ENCODE data around the gene C10orf67. TPM values are rescaled to one million over a fixed set of nuclear protein-coding genes. Genes with fewer than 3 reads are reported as not detected.

C10orf67 gene
- total RNA-seq, 1 experiment from 2014 or later: not detected

DNA sequence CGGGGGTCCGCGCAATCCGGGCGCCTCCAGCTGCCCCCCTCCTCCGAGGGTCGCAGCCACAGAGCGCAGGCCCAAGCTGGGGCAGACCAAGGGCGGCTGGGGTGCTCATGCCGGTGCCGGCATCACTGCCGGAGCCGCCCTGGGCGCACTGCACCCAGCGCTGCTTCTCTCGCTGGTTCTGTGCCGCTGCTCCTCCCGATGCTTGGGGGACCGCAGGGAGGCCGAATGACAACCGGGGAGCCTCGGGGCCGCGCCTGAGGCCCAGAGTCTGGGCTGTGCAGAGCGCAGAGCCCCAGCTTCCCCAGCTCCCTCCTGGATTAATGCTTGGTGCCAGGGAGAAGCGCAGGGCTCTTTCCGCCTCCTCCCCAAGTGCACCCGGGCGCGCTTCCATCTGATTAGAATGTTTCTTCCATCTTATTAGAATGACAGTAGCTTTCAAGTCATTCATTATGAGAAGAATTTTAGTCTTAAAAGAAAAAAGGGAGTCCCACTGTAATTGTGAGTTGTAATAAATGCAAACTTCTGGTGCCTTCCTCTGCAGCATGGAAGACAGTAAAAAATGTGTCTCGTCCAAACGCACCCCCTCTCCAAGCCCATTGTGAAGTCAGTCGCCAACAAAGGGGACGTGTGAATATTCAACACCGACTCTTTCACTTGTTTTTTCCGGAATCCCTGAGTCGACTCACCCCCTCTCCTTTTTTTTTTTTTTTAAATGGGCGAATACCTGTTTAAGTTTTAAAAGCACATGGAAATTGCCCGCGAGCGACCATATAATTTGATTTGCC lies 172.0 kb downstream of the C10orf67 start:
- no peak overlapping the region for H3K14ac ChIP-seq (ENCODE audit: insufficient read depth, low read length)
- no peak overlapping the region for H3K56ac ChIP-seq (ENCODE audit: insufficient read length, low read depth, low read length)
- peaks cover 86% of the 10 kb centered on the region for H3K27me3 ChIP-seq (ENCODE audit: insufficient read depth, low read length)
- peaks cover 5 to 15% of the 10 kb centered on the region in 2 experiments for H3K4me1 Mint-ChIP-seq
- no peak for TF ChIP-seq CTCF (conservative IDR thresholded peaks at IDR 0.05)
- no peak for DNase-seq
- no peaks in the 10 kb centered on the region for H3K36me3 Mint-ChIP-seq (ENCODE audit: insufficient read depth in 1 of 3, low read depth in 3 of 3)
- H2BK5ac ChIP-seq (ENCODE audit: insufficient read length, low read length): no peak overlapping the region
- no peak overlapping the region for H4K5ac ChIP-seq (ENCODE audit: insufficient read length, low read depth, low read length)
- peaks cover 8% of the 10 kb centered on the region for H3K23me2 ChIP-seq (ENCODE audit: insufficient read length, low read depth, low read length, poor library complexity, severe bottlenecking)
- H3T11ph ChIP-seq (ENCODE audit: low read length): no peak overlapping the region
- peak overlapping the region; percentile 54 to 75 for H3K4me3 Mint-ChIP-seq
- no peaks in the 10 kb centered on the region for H3K9me3 ChIP-seq (ENCODE audit: control insufficient read depth, low read depth, low read length)
- WGBS (ENCODE audit: extremely low coverage, insufficient read length, low lambda C conversion rate): no CpG with 5 or more reads among the region's 41 CpGs
- H3K27ac ChIP-seq (ENCODE audit: insufficient read length, low read depth, low read length): no peak overlapping the region
- H3K79me2 ChIP-seq (ENCODE audit: insufficient read depth, low read length): no peaks in the 10 kb centered on the region
- no peak overlapping the region for H2BK120ac ChIP-seq (ENCODE audit: low read depth, low read length, poor library complexity, severe bottlenecking)
- no peak overlapping the region for H2AFZ ChIP-seq (ENCODE audit: low read length)
- no peak overlapping the region for H4K91ac ChIP-seq (ENCODE audit: insufficient read length, low read depth, low read length)
- H3K27me3 Mint-ChIP-seq (ENCODE audit: low read depth): peaks cover 97% of the 10 kb centered on the region
- peak overlapping the region; percentile 36 for H3K4me2 ChIP-seq (ENCODE audit: insufficient read depth, insufficient read length, low read length)
- H2BK12ac ChIP-seq (ENCODE audit: insufficient read length, low read depth, low read length): no peak overlapping the region
- no peak overlapping the region for H3K4ac ChIP-seq (ENCODE audit: low read depth, low read length)
- H4K20me1 ChIP-seq (ENCODE audit: control insufficient read depth, insufficient read depth, insufficient read length): no peaks in the 10 kb centered on the region
- H3K23ac ChIP-seq (ENCODE audit: insufficient read length, low read depth, low read length): no peak overlapping the region
- no peaks in the 10 kb centered on the region for H3K79me1 ChIP-seq (ENCODE audit: insufficient read depth, low read depth, low read length, poor library complexity, severe bottlenecking)
- no peak overlapping the region for H2BK15ac ChIP-seq (ENCODE audit: low read depth, low read length)
- no peak overlapping the region for H2AK5ac ChIP-seq (ENCODE audit: insufficient read length, low read length)
- no peak overlapping the region for H4K8ac ChIP-seq (replicated peaks; ENCODE audit: insufficient read length, low read depth, low read length)
- no peak overlapping the region for H3K27ac Mint-ChIP-seq
- H3K4me1 ChIP-seq (ENCODE audit: insufficient read depth, low read length): no peaks in the 10 kb centered on the region
- no peak overlapping the region for H3K9ac ChIP-seq (ENCODE audit: extremely low read depth, insufficient read length, low read length)
- no peak overlapping the region for H2BK20ac ChIP-seq (ENCODE audit: low read depth, low read length, poor library complexity, severe bottlenecking)
- H3K9me3 Mint-ChIP-seq: peaks cover 0 to 3% of the 10 kb centered on the region in 2 experiments; a peak in 2 of 5 replicates
- no peak overlapping the region for H3K18ac ChIP-seq (ENCODE audit: insufficient read length, low read depth, low read length)

All from H9 (cell line).